ENCODE data around the gene VAV3.
"Not testable (repeated sequence)": the region's sequence is repeated elsewhere in the genome, so short reads cannot be mapped to it uniquely, and the experiment has no call there.

Gene VAV3

GRCh38 chr1:107662971-107663370, 302.0 kb downstream of the VAV3 start:
- in situ Hi-C loops (cut with MboI; ENCODE audit: low pct_unique_long_range_greater_than_20kb, low sequenced_read_pairs, unreplicated experiment), result no loop called here
- TF ChIP-seq CTCF (IDR thresholded peaks at IDR 0.05; ENCODE audit: extremely low read depth, insufficient read depth, missing control alignments), result no peak
- DNase-seq (ENCODE audit: low spot score), result no peak

- in situ Hi-C loops (cut with MboI; ENCODE audit: low pct_unique_long_range_greater_than_20kb, low sequenced_read_pairs, unreplicated experiment), result no loop called here
- TF ChIP-seq CTCF (IDR thresholded peaks at IDR 0.05; ENCODE audit: extremely low read depth, insufficient read depth, missing control alignments), result no peak
- no peak for DNase-seq (ENCODE audit: low spot score)
Observed at GRCh38 chr1:107661158-107661557, 303.8 kb downstream of the VAV3 start.

GRCh38 chr1:107659961-107660360, 305.0 kb downstream of the VAV3 start:
- in situ Hi-C loops (cut with MboI; ENCODE audit: low pct_unique_long_range_greater_than_20kb, low sequenced_read_pairs, unreplicated experiment), result no loop called here
- DNase-seq (ENCODE audit: low spot score), result no peak
- no peak for TF ChIP-seq CTCF (IDR thresholded peaks at IDR 0.05; ENCODE audit: extremely low read depth, insufficient read depth, missing control alignments)

- no peak for TF ChIP-seq CTCF (IDR thresholded peaks at IDR 0.05; ENCODE audit: extremely low read depth, insufficient read depth, missing control alignments)
- in situ Hi-C loops (cut with MboI; ENCODE audit: low pct_unique_long_range_greater_than_20kb, low sequenced_read_pairs, unreplicated experiment), result no loop called here
Observed at GRCh38 chr1:107657356-107657755, 307.6 kb downstream of the VAV3 start.

GRCh38 chr1:107653765-107654164, 311.2 kb downstream of the VAV3 start:
- no peak for DNase-seq (ENCODE audit: low spot score)
- TF ChIP-seq CTCF (IDR thresholded peaks at IDR 0.05; ENCODE audit: extremely low read depth, insufficient read depth, missing control alignments), result no peak
- in situ Hi-C loops (cut with MboI; ENCODE audit: low pct_unique_long_range_greater_than_20kb, low sequenced_read_pairs, unreplicated experiment), result no loop called here

More at GRCh38 chr1:107657356-107657755, 307.6 kb downstream of the VAV3 start:
- DNase-seq (ENCODE audit: low spot score), result no peak

- no peak for DNase-seq (ENCODE audit: low spot score)
- in situ Hi-C loops (cut with MboI; ENCODE audit: low pct_unique_long_range_greater_than_20kb, low sequenced_read_pairs, unreplicated experiment), result no loop called here
- no peak for TF ChIP-seq CTCF (IDR thresholded peaks at IDR 0.05; ENCODE audit: extremely low read depth, insufficient read depth, missing control alignments)
Observed at GRCh38 chr1:107653005-107653404, 312.0 kb downstream of the VAV3 start.

GRCh38 chr1:107650825-107651224, 314.2 kb downstream of the VAV3 start:
- DNase-seq (ENCODE audit: low spot score); in situ Hi-C loops (cut with MboI; ENCODE audit: low pct_unique_long_range_greater_than_20kb, low sequenced_read_pairs, unreplicated experiment): not testable (repeated sequence)

Data from GM13977 (cell line).